Activated T-cell treated with anti-CD3 and anti-CD28 coated beads for 48 hours (primary cell): ENCODE results near the gene UVSSA.

Experiments used
- DNase-seq: peaks from one replicate; pipeline ENCODE4 v3.0.0-alpha.2; 2020; ENCODE audit warnings: low read depth

Gene UVSSA

GRCh38 chr4:1407657-1408333 lies 60.8 kb downstream of the UVSSA start:
- DNase-seq: no peak

GRCh38 chr4:1408418-1408817 lies 61.4 kb downstream of the UVSSA start:
- no peak for DNase-seq

GRCh38 chr4:1409079-1409478 lies 62.1 kb downstream of the UVSSA start:
- no peak for DNase-seq

GRCh38 chr4:1409491-1410425 lies 62.8 kb downstream of the UVSSA start:
- DNase-seq: no peak

- DNase-seq: peak; percentile 51
Measured at GRCh38 chr4:1410491-1411325, 63.7 kb downstream of the UVSSA start.

GRCh38 chr4:1411436-1412375 lies 64.7 kb downstream of the UVSSA start:
- no peak for DNase-seq

GRCh38 chr4:1412376-1413203 lies 65.6 kb downstream of the UVSSA start:
- DNase-seq: no peak

GRCh38 chr4:1413204-1413663 lies 66.2 kb downstream of the UVSSA start:
- no peak for DNase-seq

GRCh38 chr4:1413687-1414479 lies 66.9 kb downstream of the UVSSA start:
- DNase-seq: no peak

- no peak for DNase-seq
Measured at GRCh38 chr4:1414831-1415680, 68.0 kb downstream of the UVSSA start.

GRCh38 chr4:1415681-1415981 lies 68.6 kb downstream of the UVSSA start:
- DNase-seq: no peak

GRCh38 chr4:1416051-1416947 lies 69.3 kb downstream of the UVSSA start:
- DNase-seq: no peak

GRCh38 chr4:1416948-1417260 lies 69.9 kb downstream of the UVSSA start:
- no peak for DNase-seq

- no peak for DNase-seq
Measured at GRCh38 chr4:1417522-1418390, 70.7 kb downstream of the UVSSA start.

GRCh38 chr4:1418494-1419285 lies 71.7 kb downstream of the UVSSA start:
- DNase-seq: no peak

- no peak for DNase-seq
Measured at GRCh38 chr4:1419708-1420107, 72.7 kb downstream of the UVSSA start.
